ENCODE data around the gene SECISBP2. TPM values are rescaled to one million over a fixed set of nuclear protein-coding genes. Genes with fewer than 3 reads are reported as not detected.
"Not testable (repeated sequence)": the region's sequence is repeated elsewhere in the genome, so short reads cannot be mapped to it uniquely, and the experiment has no call there.

The SECISBP2 gene
- total RNA-seq, 1 experiment from 2014 or later = 41.4 TPM

- no peak for DNase-seq
- no peak overlapping the region for H3K27ac ChIP-seq
- 0 out of 2 replicates have a peak, but pooled peaks cover 6% of the 10 kb centered on the region for H3F3A ChIP-seq (ENCODE audit: insufficient read depth, low read depth)
- H3K27me3 ChIP-seq (ENCODE audit: insufficient read depth, low read depth) = no peaks in the 10 kb centered on the region
- no peaks in the 10 kb centered on the region for H3K36me3 ChIP-seq (ENCODE audit: low read depth)
- H3K4me1 ChIP-seq (replicated peaks; ENCODE audit: insufficient read depth) = peaks cover 10% of the 10 kb centered on the region
- 0 out of 2 replicates have a peak, but pooled peaks cover 4% of the 10 kb centered on the region for H3K9me2 ChIP-seq (ENCODE audit: insufficient read depth)
- intact Hi-C loops (cut with micrococcal nuclease; ENCODE audit: unreplicated experiment) = no loop called here
- BruUV-seq (replicated peaks) = no TSS peak
- TF ChIP-seq CTCF (conservative IDR thresholded peaks at IDR 0.05) = no peak
- TF ChIP-seq EZH2 (IDR thresholded peaks at IDR 0.05; ENCODE audit: low read depth) = no peak
- ChIA-PET CTCF (no interaction called here), POLR2A (ENCODE audit: unreplicated experiment) (no interaction called here)
- no peak overlapping the region for H3K4me2 ChIP-seq
- H3K79me2 ChIP-seq (ENCODE audit: low read depth) = no peaks in the 10 kb centered on the region
- H3K4me3 ChIP-seq = no peak overlapping the region
- H4K20me1 ChIP-seq (ENCODE audit: insufficient read depth) = no peaks in the 10 kb centered on the region
- no peaks in the 10 kb centered on the region; the same call in 1 of the 2 replicates for H3K9me3 ChIP-seq (ENCODE audit: insufficient read depth, low read depth)
- no peak overlapping the region for H2AFZ ChIP-seq
These were observed 22.9 kb upstream of the SECISBP2 start for GRCh38 chr9:89295400-89295799.

GRCh38 chr9:89301996-89302395, 16.3 kb upstream of the SECISBP2 start:
- H3K36me3 ChIP-seq (ENCODE audit: low read depth); intact Hi-C loops (cut with micrococcal nuclease; ENCODE audit: unreplicated experiment); H4K20me1 ChIP-seq (ENCODE audit: insufficient read depth); DNase-seq; H3K9me3 ChIP-seq (ENCODE audit: insufficient read depth, low read depth); H3F3A ChIP-seq (ENCODE audit: insufficient read depth, low read depth); CTCF ChIA-PET; H3K9me2 ChIP-seq (ENCODE audit: insufficient read depth); H3K4me3 ChIP-seq; H3K4me2 ChIP-seq; POLR2A ChIA-PET (ENCODE audit: unreplicated experiment); H3K27me3 ChIP-seq (ENCODE audit: insufficient read depth, low read depth); H2AFZ ChIP-seq; H3K27ac ChIP-seq; H3K79me2 ChIP-seq (ENCODE audit: low read depth); H3K4me1 ChIP-seq (replicated peaks; ENCODE audit: insufficient read depth); BruUV-seq (replicated peaks): not testable (repeated sequence)

GRCh38 chr9:89304020-89304833, 14.1 kb upstream of the SECISBP2 start:
- Histone ChIP-seq H2AFZ (no peak overlapping the region), H4K20me1 (ENCODE audit: insufficient read depth) (no peaks in the 10 kb centered on the region), H3K4me2 (no peak overlapping the region), H3K36me3 (ENCODE audit: low read depth) (0 out of 2 replicates have a peak, but pooled peaks cover 5% of the 10 kb centered on the region), H3K4me3 (no peak overlapping the region), H3K27ac (no peak overlapping the region), H3K9me2 (ENCODE audit: insufficient read depth) (no peaks in the 10 kb centered on the region), H3K79me2 (ENCODE audit: low read depth) (peaks cover 3% of the 10 kb centered on the region; the same call in 1 of the 2 replicates), H3K4me1 (replicated peaks; ENCODE audit: insufficient read depth) (peaks cover 4% of the 10 kb centered on the region), H3F3A (ENCODE audit: insufficient read depth, low read depth) (peaks cover 1% of the 10 kb centered on the region; the same call in 1 of the 2 replicates), H3K27me3 (ENCODE audit: insufficient read depth, low read depth) (no peaks in the 10 kb centered on the region), H3K9me3 (ENCODE audit: insufficient read depth, low read depth) (no peaks in the 10 kb centered on the region)
- intact Hi-C loops (cut with micrococcal nuclease; ENCODE audit: unreplicated experiment) = no loop called here
- no peak for DNase-seq
- ChIA-PET POLR2A (ENCODE audit: unreplicated experiment) (no interaction called here), CTCF (no interaction called here)
- no TSS peak for BruUV-seq (replicated peaks)
- TF ChIP-seq EZH2 (IDR thresholded peaks at IDR 0.05; ENCODE audit: low read depth) = no peak
- TF ChIP-seq CTCF (conservative IDR thresholded peaks at IDR 0.05) = no peak
